Testis (tissue), 3 donors: ENCODE results near the gene COL23A1. TPM values are rescaled to one million over a fixed set of nuclear protein-coding genes. Genes with fewer than 3 reads are reported as not detected.

Source experiments
- DNase-seq: peaks from one replicate; pipeline ENCODE4 v3.0.0-alpha.2; 2019
- H3K27ac ChIP-seq, 2 donors: fragments of 200-600 bp; sonication (generic); one replicate each; pipeline ENCODE4 v1.5.1; 2019
- H3K27me3 ChIP-seq: fragments of 200-600 bp; sonication (generic); one replicate; pipeline ENCODE4 v1.5.1; 2019
- H3K36me3 ChIP-seq: fragments of 200-600 bp; sonication (generic); one replicate; pipeline ENCODE4 v1.5.1; 2017; ENCODE audit warnings: low read depth; ENCODE audit errors: missing control alignments
- H3K4me1 ChIP-seq: fragments of 200-600 bp; sonication (generic); one replicate; pipeline ENCODE4 v1.5.1; 2019
- H3K4me3 ChIP-seq, 2 donors: fragments of 200-600 bp; sonication (generic); one replicate each; pipeline ENCODE4 v1.5.1; 2017 to 2019
- H3K9me3 ChIP-seq: fragments of 200-600 bp; sonication (generic); one replicate; pipeline ENCODE4 v1.5.1; 2017
- POLR2A ChIP-seq: fragments of 450-650 bp; IDR thresholded peaks from one replicate; pipeline ENCODE4 v1.6.1; 2017; ENCODE audit warnings: antibody characterized with exemption, mild to moderate bottlenecking, moderate library complexity
- WGBS, 2 donors: methylation state at CpG; one replicate each; pipeline ENCODE4 v1.1.5; 2018; 5-methylcytosine and 5-hydroxymethylcytosine counted together
- intact Hi-C: fragments of 100-400 bp; cut with DNase I; formaldehyde crosslinking; loops from one replicate; pipeline ENCODE4 v1.15.1; 2023; ENCODE audit warnings: low total_unique reads
- polyA plus RNA-seq: library from polyadenylated mRNA; stranded (reverse); fragments of 350-450 nt; fragmentation: Illumina TruSeq; extraction: RNeasy Lipid Tissue Mini Kit (QIAGEN cat#74804); gene quantifications from one replicate; pipeline ENCODE4 v1.2.3, GENCODE V29; 2014; ENCODE audit warnings: low read depth, low replicate concordance; ENCODE audit not compliant: insufficient read depth
- total RNA-seq, 2 donors: library from RNA; depleted of rRNA; stranded (reverse); fragments of >200 nt; gene quantifications; one replicate each; pipeline ENCODE4 v1.2.3, GENCODE V29; 2016
- TF ChIP-seq, protein P1 (sequence below), 3 experiments: fragments of 450-650 bp in 2 of 3; fragments of 200-600 bp in 1 of 3; sonication (generic) in 1 of 3; IDR thresholded peaks; one replicate each; pipeline ENCODE4 v1.5.1; 2016 to 2019; ENCODE audit warnings: antibody characterized with exemption in 3 of 3, mild to moderate bottlenecking in 2 of 3, moderate library complexity in 1 of 3

The COL23A1 gene
- total and polyA plus RNA-seq, 3 donors from 2014 or later, result 4.3 to 5.5 (median 5.0) TPM

DNA sequence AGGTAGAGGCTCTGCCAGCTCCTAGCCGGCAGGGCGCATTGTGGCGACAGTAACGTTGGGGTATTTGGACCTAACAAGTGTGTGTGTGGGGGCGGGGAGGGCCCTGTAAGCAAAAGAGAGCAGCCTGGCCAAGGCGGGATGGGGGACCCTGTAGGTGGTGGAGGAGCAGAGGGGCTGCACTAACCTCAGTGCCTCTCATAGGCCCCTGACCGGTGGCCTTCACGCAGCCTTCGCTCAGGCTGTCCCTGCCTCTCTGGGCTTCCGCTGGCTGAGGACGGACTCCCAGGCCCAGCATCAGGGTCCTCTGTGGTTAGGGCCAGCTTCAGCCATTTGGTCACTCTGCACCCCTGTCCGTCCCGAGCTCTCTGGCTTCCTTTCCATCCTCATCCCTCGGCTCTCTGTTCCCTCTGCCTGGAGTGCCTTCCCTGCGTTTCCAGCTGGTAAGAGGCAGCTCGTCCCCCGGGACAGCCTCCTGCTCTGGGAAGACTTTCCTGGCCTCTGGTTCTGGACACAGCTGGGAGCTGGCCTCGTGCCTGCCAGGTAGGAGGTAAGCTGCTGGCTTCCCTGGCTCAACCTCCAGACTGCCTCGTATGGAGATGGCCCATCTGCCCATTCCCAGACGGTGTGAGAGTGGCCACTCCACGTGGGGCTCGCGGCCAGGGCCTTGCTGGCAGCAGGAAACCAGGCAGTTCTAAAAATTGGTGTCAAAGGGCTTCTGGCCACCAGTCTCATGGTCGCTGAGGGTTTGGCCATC lies 318.3 kb downstream of the COL23A1 start:
- WGBS, 2 donors, result 80 to 84% methylated on average over 18 to 24 of the region's 24 CpGs
- intact Hi-C loops, result loop anchor here (10.0 kb wide), 1 partner anchor 283 kb away; no protein-coding TSS in a partner anchor
- Histone ChIP-seq H3K4me1 (no peaks in the 10 kb centered on the region), H3K4me3 (no peak overlapping the region), H3K36me3 (no peaks in the 10 kb centered on the region), H3K27me3 (no peaks in the 10 kb centered on the region), H3K9me3 (no peaks in the 10 kb centered on the region), H3K27ac (no peak overlapping the region)
- DNase-seq, result no peak
- TF ChIP-seq, protein P1, sequence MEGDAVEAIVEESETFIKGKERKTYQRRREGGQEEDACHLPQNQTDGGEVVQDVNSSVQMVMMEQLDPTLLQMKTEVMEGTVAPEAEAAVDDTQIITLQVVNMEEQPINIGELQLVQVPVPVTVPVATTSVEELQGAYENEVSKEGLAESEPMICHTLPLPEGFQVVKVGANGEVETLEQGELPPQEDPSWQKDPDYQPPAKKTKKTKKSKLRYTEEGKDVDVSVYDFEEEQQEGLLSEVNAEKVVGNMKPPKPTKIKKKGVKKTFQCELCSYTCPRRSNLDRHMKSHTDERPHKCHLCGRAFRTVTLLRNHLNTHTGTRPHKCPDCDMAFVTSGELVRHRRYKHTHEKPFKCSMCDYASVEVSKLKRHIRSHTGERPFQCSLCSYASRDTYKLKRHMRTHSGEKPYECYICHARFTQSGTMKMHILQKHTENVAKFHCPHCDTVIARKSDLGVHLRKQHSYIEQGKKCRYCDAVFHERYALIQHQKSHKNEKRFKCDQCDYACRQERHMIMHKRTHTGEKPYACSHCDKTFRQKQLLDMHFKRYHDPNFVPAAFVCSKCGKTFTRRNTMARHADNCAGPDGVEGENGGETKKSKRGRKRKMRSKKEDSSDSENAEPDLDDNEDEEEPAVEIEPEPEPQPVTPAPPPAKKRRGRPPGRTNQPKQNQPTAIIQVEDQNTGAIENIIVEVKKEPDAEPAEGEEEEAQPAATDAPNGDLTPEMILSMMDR (IDR thresholded peaks at IDR 0.05), result no peak
- TF ChIP-seq POLR2A, result no peak

DNA sequence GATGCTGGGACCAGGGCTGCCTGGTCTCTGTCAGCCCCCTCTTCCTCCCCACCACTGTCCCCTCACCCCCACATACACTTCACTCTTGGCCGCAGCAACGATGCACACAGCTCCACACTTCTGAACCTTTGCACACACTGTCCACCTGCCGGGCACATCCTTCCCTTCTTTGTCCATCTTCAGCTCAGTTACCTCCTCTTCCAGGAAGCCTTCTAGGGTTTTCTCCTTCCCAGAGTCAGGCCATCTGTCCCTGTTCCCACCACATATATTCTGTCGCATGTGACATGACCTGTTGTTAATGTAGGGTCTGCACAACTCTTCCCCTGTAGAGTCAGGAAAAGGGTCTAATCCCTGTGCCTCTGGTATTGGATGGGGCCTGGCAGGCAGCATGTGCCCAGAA lies 319.0 kb downstream of the COL23A1 start:
- Histone ChIP-seq H3K4me1 (no peaks in the 10 kb centered on the region), H3K27ac (no peak overlapping the region), H3K4me3 (no peak overlapping the region), H3K9me3 (no peaks in the 10 kb centered on the region), H3K27me3 (no peaks in the 10 kb centered on the region), H3K36me3 (no peaks in the 10 kb centered on the region)
- intact Hi-C loops, result loop anchor here (10.0 kb wide), 1 partner anchor 284 kb away; no protein-coding TSS in a partner anchor
- no peak for DNase-seq
- 85 to 92% methylated on average over 4 of the region's 4 CpGs for WGBS, 2 donors
- TF ChIP-seq, protein P1 (IDR thresholded peaks at IDR 0.05), result no peak
- TF ChIP-seq POLR2A, result no peak

DNA sequence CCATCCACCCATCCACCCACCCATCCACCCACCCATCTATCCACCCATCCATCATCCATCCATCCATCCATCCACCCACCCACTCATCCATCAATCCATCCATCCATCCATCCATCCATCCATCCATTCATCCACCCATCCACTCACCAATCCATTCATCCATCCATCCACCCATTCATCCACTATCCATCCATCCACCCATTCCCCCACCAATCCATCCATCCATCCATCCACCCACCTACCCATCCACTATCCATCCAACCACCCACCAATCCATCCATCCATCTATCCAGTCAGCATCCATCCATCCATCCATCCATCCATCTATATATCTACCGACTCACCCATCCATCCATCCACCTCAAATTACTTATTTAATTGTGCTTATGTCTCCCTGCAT lies 320.7 kb downstream of the COL23A1 start:
- TF ChIP-seq POLR2A, result no peak
- TF ChIP-seq, protein P1 (IDR thresholded peaks at IDR 0.05), result no peak
- no peaks in the 10 kb centered on the region for H3K27me3 ChIP-seq
- no peaks in the 10 kb centered on the region for H3K4me1 ChIP-seq
- no peak for DNase-seq
- no peak overlapping the region for H3K27ac ChIP-seq
- no peaks in the 10 kb centered on the region for H3K9me3 ChIP-seq
- H3K36me3 ChIP-seq, result no peaks in the 10 kb centered on the region
- WGBS, 2 donors, result 94 to 100% methylated on average over 1 of the region's 1 CpG
- intact Hi-C loops, result no loop called here
- no peak overlapping the region for H3K4me3 ChIP-seq

DNA sequence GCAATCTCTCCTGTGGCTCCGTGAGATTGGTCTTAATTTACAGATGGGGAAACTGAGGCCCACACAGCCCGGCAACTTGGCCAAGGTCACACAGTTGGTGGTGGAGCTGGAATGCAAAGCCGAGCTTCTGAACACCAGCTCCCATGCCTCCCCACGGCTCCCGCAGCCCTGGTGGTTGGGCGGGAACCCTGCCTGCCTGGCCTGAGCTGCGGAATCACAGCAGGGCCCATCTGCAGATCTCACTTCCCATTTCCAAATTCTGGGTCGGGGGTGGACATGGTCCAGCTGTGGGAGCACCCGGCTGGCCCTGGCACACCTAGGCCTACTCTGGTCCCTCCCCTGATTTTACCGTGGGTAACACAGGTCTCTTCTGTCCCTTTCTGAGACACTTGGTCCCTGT lies 322.3 kb downstream of the COL23A1 start:
- 76 to 88% methylated on average over 3 to 10 of the region's 10 CpGs for WGBS, 2 donors
- no peaks in the 10 kb centered on the region for H3K36me3 ChIP-seq
- no peaks in the 10 kb centered on the region for H3K4me1 ChIP-seq
- DNase-seq, result no peak
- no peak for TF ChIP-seq POLR2A
- TF ChIP-seq, protein P1 (IDR thresholded peaks at IDR 0.05), result no peak
- H3K27ac ChIP-seq, result no peak overlapping the region
- no peaks in the 10 kb centered on the region for H3K9me3 ChIP-seq
- intact Hi-C loops, result no loop called here
- no peak overlapping the region for H3K4me3 ChIP-seq
- no peaks in the 10 kb centered on the region for H3K27me3 ChIP-seq

DNA sequence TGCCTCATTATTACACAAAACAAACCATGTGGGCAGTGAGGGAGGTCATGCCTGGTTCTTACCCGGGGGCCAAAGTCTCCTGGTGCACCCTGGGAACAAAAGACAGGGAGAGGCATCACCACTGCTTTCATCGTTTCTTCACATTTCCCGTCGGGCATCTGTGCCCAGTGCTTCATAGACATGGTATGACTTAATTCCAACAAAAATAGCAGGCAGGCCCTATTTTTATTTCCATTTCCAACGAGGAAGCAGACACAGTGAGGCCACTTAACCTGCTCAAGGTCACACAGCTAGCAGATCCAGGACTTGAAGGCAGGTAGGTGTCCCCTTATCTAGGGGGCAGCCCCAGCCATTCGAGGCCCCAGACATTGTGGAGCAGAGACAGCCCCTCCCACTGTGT lies 322.9 kb downstream of the COL23A1 start:
- H3K27ac ChIP-seq, result no peak overlapping the region
- H3K9me3 ChIP-seq, result no peaks in the 10 kb centered on the region
- no peaks in the 10 kb centered on the region for H3K36me3 ChIP-seq
- WGBS, 2 donors, result 52 to 70% methylated on average over 6 of the region's 6 CpGs
- no peak for DNase-seq
- intact Hi-C loops, result no loop called here
- H3K27me3 ChIP-seq, result no peaks in the 10 kb centered on the region
- no peak for TF ChIP-seq POLR2A
- TF ChIP-seq, protein P1 (IDR thresholded peaks at IDR 0.05), result no peak
- H3K4me1 ChIP-seq, result no peaks in the 10 kb centered on the region
- H3K4me3 ChIP-seq, result no peak overlapping the region
